HEK293T (cell line): Measurements from ENCODE around the gene CYP26C1.

Experiments used
- ARNT ChIP-seq: fragments of 450-650 bp; IDR thresholded peaks from 2 replicates; pipeline ENCODE4 v1.6.1; 2017; ENCODE audit warnings: mild to moderate bottlenecking
- FOXK2 ChIP-seq: fragments of 450-650 bp; IDR thresholded peaks from 2 replicates; pipeline ENCODE4 v1.6.1; 2016; ENCODE audit warnings: mild to moderate bottlenecking
- NFRKB ChIP-seq: fragments of 450-650 bp; IDR thresholded peaks from 2 replicates; pipeline ENCODE4 v1.6.1; 2016; ENCODE audit warnings: mild to moderate bottlenecking, moderate library complexity
- SUZ12 ChIP-seq: fragments of 450-650 bp; IDR thresholded peaks from 2 replicates; pipeline ENCODE4 v1.6.1; 2016; ENCODE audit warnings: mild to moderate bottlenecking
- TARDBP ChIP-seq: fragments of 450-650 bp; IDR thresholded peaks from 2 replicates; pipeline ENCODE4 v1.6.1; 2016

GRCh38 chr10:93085272-93085859 is 24.8 kb downstream of the CYP26C1 start:
- TF ChIP-seq FOXK2 = no peak
- no peak for TF ChIP-seq ARNT
- TF ChIP-seq NFRKB = no peak
- TF ChIP-seq SUZ12 = no peak
- no peak for TF ChIP-seq TARDBP
